ENCODE data around the gene ZNF91.
"Not testable (repeated sequence)": the region's sequence is repeated elsewhere in the genome, so short reads cannot be mapped to it uniquely, and the experiment has no call there.

The ZNF91 gene

DNA sequence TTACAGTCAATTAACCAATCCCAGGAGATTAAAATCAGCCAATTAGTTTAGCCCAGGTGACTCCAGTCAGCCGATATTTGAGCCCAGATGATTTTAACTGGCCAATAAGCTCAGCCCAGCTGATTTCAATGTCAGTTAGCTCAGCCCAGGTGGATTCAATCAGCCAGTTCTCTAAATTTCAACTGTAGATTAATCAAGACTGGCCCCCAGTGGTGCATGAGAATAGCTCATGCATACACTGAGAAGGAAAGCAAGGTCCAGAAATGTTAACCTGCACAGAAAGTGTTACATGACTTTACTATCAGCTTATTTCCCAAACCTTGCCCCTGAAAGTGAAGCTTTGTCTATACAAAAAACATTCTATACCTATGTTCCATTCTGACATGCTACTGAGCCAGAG, 89.7 kb downstream of the ZNF91 start:
- no peak for DNase-seq
- Histone ChIP-seq H3K27me3 (ENCODE audit: insufficient read depth, low read length, poor library complexity) (no peaks in the 10 kb centered on the region), H3K9me3 (ENCODE audit: insufficient read depth, low read length, severe bottlenecking) (peaks cover 3% of the 10 kb centered on the region), H3K9ac (ENCODE audit: low read depth, low read length) (no peak overlapping the region), H3K4me2 (ENCODE audit: insufficient read depth, low read length) (no peak overlapping the region), H3K4me3 (ENCODE audit: low read depth in 1 of 2, low read length in 2 of 2) (no peak overlapping the region), H3K27ac (ENCODE audit: low read length) (no peak overlapping the region), H3K36me3 (ENCODE audit: insufficient read depth, low read length) (no peaks in the 10 kb centered on the region), H2AFZ (ENCODE audit: low read depth, low read length) (no peak overlapping the region), H4K20me1 (ENCODE audit: insufficient read depth, low read length) (no peaks in the 10 kb centered on the region), H3K79me2 (ENCODE audit: insufficient read depth, low read length) (no peaks in the 10 kb centered on the region), H3K4me1 (ENCODE audit: insufficient read depth, low read length) (no peaks in the 10 kb centered on the region)
- no peak for ATAC-seq (ENCODE audit: insufficient read depth, low read depth)
- TF ChIP-seq CTCF (IDR thresholded peaks at IDR 0.05; ENCODE audit: borderline replicate concordance, extremely low read depth, low read length, poor library complexity, severe bottlenecking) (peak; percentile 28), EZH2 (IDR thresholded peaks at IDR 0.05; ENCODE audit: borderline replicate concordance, low read depth, low read length, severe bottlenecking) (no peak)

GRCh38 chr19:23304238-23304637, 91.0 kb downstream of the ZNF91 start:
- ATAC-seq (ENCODE audit: insufficient read depth, low read depth) (no peak), DNase-seq (no peak)
- Histone ChIP-seq H2AFZ (ENCODE audit: low read depth, low read length) (no peak overlapping the region), H3K9me3 (ENCODE audit: insufficient read depth, low read length, severe bottlenecking) (peaks cover 3% of the 10 kb centered on the region), H3K79me2 (ENCODE audit: insufficient read depth, low read length) (no peaks in the 10 kb centered on the region), H3K4me2 (ENCODE audit: insufficient read depth, low read length) (no peak overlapping the region), H3K9ac (ENCODE audit: low read depth, low read length) (no peak overlapping the region), H3K27me3 (ENCODE audit: insufficient read depth, low read length, poor library complexity) (no peaks in the 10 kb centered on the region), H4K20me1 (ENCODE audit: insufficient read depth, low read length) (no peaks in the 10 kb centered on the region), H3K4me1 (ENCODE audit: insufficient read depth, low read length) (no peaks in the 10 kb centered on the region), H3K36me3 (ENCODE audit: insufficient read depth, low read length) (no peaks in the 10 kb centered on the region), H3K27ac (ENCODE audit: low read length) (no peak overlapping the region), H3K4me3 (ENCODE audit: low read depth in 1 of 2, low read length in 2 of 2) (no peak overlapping the region)
- no peak for TF ChIP-seq CTCF (IDR thresholded peaks at IDR 0.05; ENCODE audit: borderline replicate concordance, extremely low read depth, low read length, poor library complexity, severe bottlenecking)
- no peak for TF ChIP-seq EZH2 (IDR thresholded peaks at IDR 0.05; ENCODE audit: borderline replicate concordance, low read depth, low read length, severe bottlenecking)

DNA sequence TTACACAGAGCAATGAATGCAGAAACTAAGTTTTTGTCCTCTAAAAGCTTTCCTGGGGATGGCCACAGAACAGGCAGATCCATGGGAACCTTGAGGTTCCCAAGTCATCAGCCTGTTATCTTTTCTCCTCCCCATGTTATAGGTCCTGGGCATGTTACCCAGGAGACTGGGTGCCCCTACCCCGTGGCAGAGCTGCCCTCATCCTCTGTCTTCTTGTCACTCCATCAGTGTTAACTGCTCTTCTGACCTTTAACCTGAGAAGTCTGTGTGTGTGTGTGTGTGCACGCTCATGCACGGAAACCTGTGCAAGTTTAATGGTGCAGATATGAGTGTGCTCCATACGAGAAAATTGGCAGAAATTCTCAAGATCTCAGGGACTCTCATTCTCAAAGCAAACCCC, 101.1 kb downstream of the ZNF91 start:
- H3K27me3 ChIP-seq (ENCODE audit: insufficient read depth, low read length, poor library complexity) = no peaks in the 10 kb centered on the region
- no peaks in the 10 kb centered on the region for H3K4me1 ChIP-seq (ENCODE audit: insufficient read depth, low read length)
- DNase-seq (no peak), ATAC-seq (ENCODE audit: insufficient read depth, low read depth) (no peak)
- no peak overlapping the region for H3K4me3 ChIP-seq (ENCODE audit: low read depth in 1 of 2, low read length in 2 of 2)
- no peaks in the 10 kb centered on the region for H3K36me3 ChIP-seq (ENCODE audit: insufficient read depth, low read length)
- H3K9me3 ChIP-seq (ENCODE audit: insufficient read depth, low read length, severe bottlenecking) = no peaks in the 10 kb centered on the region
- no peak overlapping the region for H3K9ac ChIP-seq (ENCODE audit: low read depth, low read length)
- H3K27ac ChIP-seq (ENCODE audit: low read length) = no peak overlapping the region
- H3K4me2 ChIP-seq (ENCODE audit: insufficient read depth, low read length) = no peak overlapping the region
- H2AFZ ChIP-seq (ENCODE audit: low read depth, low read length) = no peak overlapping the region
- no peaks in the 10 kb centered on the region for H4K20me1 ChIP-seq (ENCODE audit: insufficient read depth, low read length)
- H3K79me2 ChIP-seq (ENCODE audit: insufficient read depth, low read length) = no peaks in the 10 kb centered on the region
- TF ChIP-seq CTCF (IDR thresholded peaks at IDR 0.05; ENCODE audit: borderline replicate concordance, extremely low read depth, low read length, poor library complexity, severe bottlenecking) (no peak), EZH2 (IDR thresholded peaks at IDR 0.05; ENCODE audit: borderline replicate concordance, low read depth, low read length, severe bottlenecking) (no peak)

GRCh38 chr19:23289966-23290365, 105.3 kb downstream of the ZNF91 start:
- not testable (repeated sequence) for ATAC-seq (ENCODE audit: insufficient read depth, low read depth); H3K4me1 ChIP-seq (ENCODE audit: insufficient read depth, low read length); H4K20me1 ChIP-seq (ENCODE audit: insufficient read depth, low read length); H3K9me3 ChIP-seq (ENCODE audit: insufficient read depth, low read length, severe bottlenecking); H3K79me2 ChIP-seq (ENCODE audit: insufficient read depth, low read length); H3K9ac ChIP-seq (ENCODE audit: low read depth, low read length); H3K36me3 ChIP-seq (ENCODE audit: insufficient read depth, low read length); H3K4me3 ChIP-seq (ENCODE audit: low read depth in 1 of 2, low read length in 2 of 2); H2AFZ ChIP-seq (ENCODE audit: low read depth, low read length); H3K27ac ChIP-seq (ENCODE audit: low read length); DNase-seq; H3K4me2 ChIP-seq (ENCODE audit: insufficient read depth, low read length); H3K27me3 ChIP-seq (ENCODE audit: insufficient read depth, low read length, poor library complexity)

Data from DND-41 (cell line).